ENCODE measurements around the gene FHAD1. TPM values are rescaled to one million over a fixed set of nuclear protein-coding genes. Genes with fewer than 3 reads are reported as not detected.

FHAD1 gene
- total and polyA plus RNA-seq, 2 donors (not counting 1 experiment from before 2014, with no cell fraction given) = not detected

GRCh38 chr1:15308135-15308534, 61.1 kb downstream of the FHAD1 start:
- Histone ChIP-seq H3K27me3 (replicated peaks in 1 of 4; ENCODE audit: control extremely low read depth in 1 of 4, control insufficient read depth in 3 of 4, insufficient read depth in 4 of 4, low read length in 3 of 4) (no peaks in the 10 kb centered on the region), H3K27ac (ENCODE audit: low read length in 2 of 2) (no peak overlapping the region), H3K9me3 (ENCODE audit: control extremely low read depth in 1 of 3, control insufficient read depth in 2 of 3, insufficient read depth in 1 of 3, low read length in 2 of 3) (peaks cover 0 to 10% (median 2%) of the 10 kb centered on the region in 3 donors), H4K20me1 (ENCODE audit: control insufficient read depth, insufficient read depth, low read length, poor library complexity, severe bottlenecking) (no peaks in the 10 kb centered on the region), H3K9ac (ENCODE audit: low read length) (no peak overlapping the region), H3K4me2 (replicated peaks; ENCODE audit: low read depth, low read length, poor library complexity, severe bottlenecking) (no peak overlapping the region), H3K4me3 (ENCODE audit: control extremely low read depth in 1 of 5, extremely low read depth in 1 of 5, insufficient read depth in 1 of 5, low read depth in 2 of 5, low read length in 4 of 5) (no peak overlapping the region), H3K4me1 (ENCODE audit: control insufficient read depth in 2 of 2, insufficient read depth in 2 of 2, low read length in 2 of 2) (no peaks in the 10 kb centered on the region), H3K36me3 (replicated peaks in 1 of 2; ENCODE audit: control extremely low read depth in 1 of 2, control insufficient read depth in 1 of 2, extremely low read depth in 1 of 2, insufficient read depth in 2 of 2, low read length in 1 of 2) (no peaks in the 10 kb centered on the region), H3K79me2 (ENCODE audit: control insufficient read depth, insufficient read depth, low read length) (no peaks in the 10 kb centered on the region), H2AFZ (ENCODE audit: insufficient read depth, low read depth, low read length, poor library complexity, severe bottlenecking) (no peak overlapping the region)
- ChIA-PET CTCF (interaction anchor here (1.0 to 1.4 kb wide), 3 partner anchors 8 to 179 kb away, joined by 3 read pairs; no protein-coding TSS in a partner anchor), POLR2A (no interaction called here)
- Mint-ChIP-seq H3K27ac (no peak overlapping the region), H3K9me3 (ENCODE audit: insufficient read depth) (no peaks in the 10 kb centered on the region), H3K4me1 (no peaks in the 10 kb centered on the region), H3K4me3 (no peak overlapping the region), H3K27me3 (peaks cover 11% of the 10 kb centered on the region)
- intact Hi-C loops (cut with micrococcal nuclease) = no loop called here
- TF ChIP-seq EZH2 (IDR thresholded peaks at IDR 0.05; ENCODE audit: borderline replicate concordance, insufficient read depth, low read depth, low read length, poor library complexity, severe bottlenecking) = no peak
- TF ChIP-seq, protein P1, sequence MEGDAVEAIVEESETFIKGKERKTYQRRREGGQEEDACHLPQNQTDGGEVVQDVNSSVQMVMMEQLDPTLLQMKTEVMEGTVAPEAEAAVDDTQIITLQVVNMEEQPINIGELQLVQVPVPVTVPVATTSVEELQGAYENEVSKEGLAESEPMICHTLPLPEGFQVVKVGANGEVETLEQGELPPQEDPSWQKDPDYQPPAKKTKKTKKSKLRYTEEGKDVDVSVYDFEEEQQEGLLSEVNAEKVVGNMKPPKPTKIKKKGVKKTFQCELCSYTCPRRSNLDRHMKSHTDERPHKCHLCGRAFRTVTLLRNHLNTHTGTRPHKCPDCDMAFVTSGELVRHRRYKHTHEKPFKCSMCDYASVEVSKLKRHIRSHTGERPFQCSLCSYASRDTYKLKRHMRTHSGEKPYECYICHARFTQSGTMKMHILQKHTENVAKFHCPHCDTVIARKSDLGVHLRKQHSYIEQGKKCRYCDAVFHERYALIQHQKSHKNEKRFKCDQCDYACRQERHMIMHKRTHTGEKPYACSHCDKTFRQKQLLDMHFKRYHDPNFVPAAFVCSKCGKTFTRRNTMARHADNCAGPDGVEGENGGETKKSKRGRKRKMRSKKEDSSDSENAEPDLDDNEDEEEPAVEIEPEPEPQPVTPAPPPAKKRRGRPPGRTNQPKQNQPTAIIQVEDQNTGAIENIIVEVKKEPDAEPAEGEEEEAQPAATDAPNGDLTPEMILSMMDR (IDR thresholded peaks at IDR 0.05) = no peak
- ATAC-seq (ENCODE audit: low read depth) = no peak
- WGBS (ENCODE audit: insufficient coverage) = 100% methylated on average over 1 of the region's 1 CpG
- no peak for DNase-seq

- Histone ChIP-seq H3K9ac (ENCODE audit: low read length) (no peak overlapping the region), H3K79me2 (ENCODE audit: control insufficient read depth, insufficient read depth, low read length) (no peaks in the 10 kb centered on the region), H3K4me3 (ENCODE audit: control extremely low read depth in 1 of 5, extremely low read depth in 1 of 5, insufficient read depth in 1 of 5, low read depth in 2 of 5, low read length in 4 of 5) (no peak overlapping the region), H3K27me3 (replicated peaks in 1 of 4; ENCODE audit: control extremely low read depth in 1 of 4, control insufficient read depth in 3 of 4, insufficient read depth in 4 of 4, low read length in 3 of 4) (no peaks in the 10 kb centered on the region), H3K27ac (ENCODE audit: low read length in 2 of 2) (no peak overlapping the region), H2AFZ (ENCODE audit: insufficient read depth, low read depth, low read length, poor library complexity, severe bottlenecking) (no peak overlapping the region), H3K36me3 (replicated peaks in 1 of 2; ENCODE audit: control extremely low read depth in 1 of 2, control insufficient read depth in 1 of 2, extremely low read depth in 1 of 2, insufficient read depth in 2 of 2, low read length in 1 of 2) (no peaks in the 10 kb centered on the region), H4K20me1 (ENCODE audit: control insufficient read depth, insufficient read depth, low read length, poor library complexity, severe bottlenecking) (no peaks in the 10 kb centered on the region), H3K4me1 (ENCODE audit: control insufficient read depth in 2 of 2, insufficient read depth in 2 of 2, low read length in 2 of 2) (no peaks in the 10 kb centered on the region), H3K9me3 (ENCODE audit: control extremely low read depth in 1 of 3, control insufficient read depth in 2 of 3, insufficient read depth in 1 of 3, low read length in 2 of 3) (peaks cover 0 to 10% (median 2%) of the 10 kb centered on the region in 3 donors), H3K4me2 (replicated peaks; ENCODE audit: low read depth, low read length, poor library complexity, severe bottlenecking) (no peak overlapping the region)
- no peak for DNase-seq
- ATAC-seq (ENCODE audit: low read depth) = no peak
- Mint-ChIP-seq H3K9me3 (ENCODE audit: insufficient read depth) (no peaks in the 10 kb centered on the region), H3K27ac (no peak overlapping the region), H3K4me1 (no peaks in the 10 kb centered on the region), H3K27me3 (peaks cover 11% of the 10 kb centered on the region), H3K4me3 (no peak overlapping the region)
- intact Hi-C loops (cut with micrococcal nuclease) = no loop called here
- TF ChIP-seq, protein P1 (IDR thresholded peaks at IDR 0.05) = no peak
- TF ChIP-seq EZH2 (IDR thresholded peaks at IDR 0.05; ENCODE audit: borderline replicate concordance, insufficient read depth, low read depth, low read length, poor library complexity, severe bottlenecking) = no peak
- WGBS (ENCODE audit: insufficient coverage) = 89% methylated on average over 6 of the region's 6 CpGs
- CTCF ChIA-PET = interaction anchor here (1.0 to 1.4 kb wide), 4 partner anchors 9 to 180 kb away, joined by 3 read pairs; no protein-coding TSS in a partner anchor
- POLR2A ChIA-PET = no interaction called here
These were observed 61.6 kb downstream of the FHAD1 start for GRCh38 chr1:15308621-15309027.
